GM18519 (cell line): ENCODE results near the gene ASPHD1.
"Not testable (repeated sequence)": the region's sequence is repeated elsewhere in the genome, so short reads cannot be mapped to it uniquely, and the experiment has no call there.

Experiments
- ATAC-seq: cut with Tn5 transposase; IDR thresholded peaks from one replicate; pipeline ENCODE4 v1.9.1; 2021; ENCODE audit warnings: mild to moderate bottlenecking, moderate library complexity; ENCODE audit not compliant: unreplicated experiment, low FRiP score

ASPHD1 gene, protein sequence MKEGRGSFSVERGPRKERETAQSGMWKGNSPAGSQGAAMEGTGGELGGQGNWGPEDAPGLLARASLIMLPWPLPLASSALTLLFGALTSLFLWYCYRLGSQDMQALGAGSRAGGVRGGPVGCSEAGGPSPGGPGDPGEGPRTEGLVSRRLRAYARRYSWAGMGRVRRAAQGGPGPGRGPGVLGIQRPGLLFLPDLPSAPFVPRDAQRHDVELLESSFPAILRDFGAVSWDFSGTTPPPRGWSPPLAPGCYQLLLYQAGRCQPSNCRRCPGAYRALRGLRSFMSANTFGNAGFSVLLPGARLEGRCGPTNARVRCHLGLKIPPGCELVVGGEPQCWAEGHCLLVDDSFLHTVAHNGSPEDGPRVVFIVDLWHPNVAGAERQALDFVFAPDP

GRCh38 chr16:29900102-29900887 is at the start of gene ASPHD1:
ASPHD1 (plus strand) TSS chr16:29900488; CDS start chr16:29900972, 484 bp downstream.
- ATAC-seq = no peak

DNA sequence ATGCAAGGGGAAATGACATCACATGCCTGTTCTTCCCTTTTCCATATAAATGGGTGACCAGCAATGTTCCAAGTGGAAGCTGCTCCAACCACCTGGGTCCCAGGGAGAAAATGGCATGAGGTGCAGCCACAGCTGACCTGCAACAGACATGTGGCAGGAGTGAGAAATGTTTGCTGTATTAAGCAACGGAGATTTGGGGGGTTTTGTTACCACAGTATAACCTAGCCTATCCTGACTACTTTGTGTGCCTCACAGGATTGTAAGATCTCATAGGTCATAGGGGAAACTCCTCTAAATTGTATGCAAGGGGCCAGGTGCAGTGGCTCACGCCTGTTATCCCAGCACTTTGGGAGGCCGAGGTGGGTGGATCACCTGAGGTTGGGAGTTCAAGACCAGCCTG is 49.3 kb upstream of the ASPHD1 start:
- ATAC-seq = no peak

- ATAC-seq = no peak
These were observed 47.6 kb upstream of the ASPHD1 start for GRCh38 chr16:29852654-29853053.

- ATAC-seq = no peak
These were observed 45.7 kb upstream of the ASPHD1 start for GRCh38 chr16:29854520-29855100.

DNA sequence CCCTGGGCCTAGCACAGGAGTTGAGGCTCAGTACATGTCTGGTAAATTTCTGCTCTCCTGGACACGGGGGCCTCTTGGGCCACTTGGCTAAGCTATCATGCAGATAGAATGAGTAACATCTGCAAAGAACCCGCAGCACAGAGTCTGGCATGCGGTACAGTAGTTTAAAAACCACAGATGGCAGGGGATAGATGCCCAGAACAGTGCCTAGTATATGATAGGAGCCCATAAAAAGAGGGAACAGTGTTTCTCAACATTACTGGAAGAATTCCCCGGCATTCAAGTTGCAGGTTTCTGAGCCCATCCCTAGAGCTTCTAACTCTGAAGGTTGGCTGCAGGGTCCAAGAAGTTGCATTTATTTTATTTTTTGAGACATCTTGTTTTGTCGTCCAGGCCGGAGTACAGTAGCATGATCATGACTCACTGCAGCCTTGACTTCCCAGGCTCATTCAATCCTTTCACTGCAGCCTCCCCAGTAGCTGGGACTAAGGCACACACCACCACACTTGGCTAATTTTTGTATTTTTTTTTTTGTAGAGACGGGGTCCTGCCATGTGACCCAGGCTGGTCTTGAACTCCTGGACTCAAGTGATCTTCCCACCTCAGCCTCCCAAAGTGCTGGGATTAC is 43.0 kb upstream of the ASPHD1 start:
- ATAC-seq = no peak

GRCh38 chr16:29858149-29858849 is 42.0 kb upstream of the ASPHD1 start:
- no peak for ATAC-seq

DNA sequence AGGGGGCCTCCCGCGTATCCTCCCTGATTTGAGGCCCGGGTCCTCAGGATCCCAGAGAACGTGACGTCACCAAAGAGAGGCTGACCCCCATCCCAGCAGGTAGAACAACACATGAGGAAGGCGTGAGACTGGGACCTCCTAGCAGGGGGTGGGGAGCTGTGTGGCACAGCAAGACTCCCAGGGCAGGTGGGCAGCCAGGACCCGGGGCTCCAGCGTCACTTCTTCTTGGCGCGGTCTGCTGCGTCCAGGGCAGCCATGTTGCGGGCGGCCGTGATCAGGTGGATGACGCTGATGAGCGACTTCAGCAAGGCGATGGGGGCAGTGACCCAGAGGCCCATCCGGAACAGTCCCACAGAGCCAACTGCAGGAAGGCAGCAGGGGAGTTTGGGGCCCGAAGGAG is 41.3 kb upstream of the ASPHD1 start:
- ATAC-seq = no peak

DNA sequence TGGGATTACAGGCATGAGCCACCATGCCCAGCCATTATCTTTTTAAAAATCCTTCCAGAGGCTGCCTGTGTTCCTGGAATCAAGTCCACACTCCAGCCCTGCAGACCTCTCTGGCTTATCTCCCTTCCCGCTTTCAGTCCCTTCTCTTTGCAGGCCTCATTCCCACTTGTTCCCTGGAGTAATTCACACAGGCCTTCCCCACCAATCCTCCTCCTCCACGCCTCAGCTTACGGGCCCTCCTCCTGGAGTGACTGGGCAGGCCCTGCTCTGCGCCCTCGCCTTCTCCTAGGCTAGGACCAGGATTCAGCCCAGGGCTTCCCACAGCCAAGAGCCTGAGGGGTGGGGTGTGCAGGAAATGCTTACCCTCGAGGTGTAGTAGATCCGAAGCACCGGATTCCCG is 40.1 kb upstream of the ASPHD1 start:
- ATAC-seq = no peak

GRCh38 chr16:29862383-29862883 is 37.9 kb upstream of the ASPHD1 start:
- no peak for ATAC-seq

- peak; percentile 79 for ATAC-seq
These were observed 37.2 kb upstream of the ASPHD1 start, which contains the start of gene CDIPT for GRCh38 chr16:29862884-29863668. CDIPT (minus strand) TSS chr16:29863226; CDS start chr16:29862857, 369 bp downstream.

GRCh38 chr16:29863669-29863984 is 36.7 kb upstream of the ASPHD1 start:
- no peak for ATAC-seq

GRCh38 chr16:29864205-29864604 is 36.1 kb upstream of the ASPHD1 start:
- no peak for ATAC-seq

DNA sequence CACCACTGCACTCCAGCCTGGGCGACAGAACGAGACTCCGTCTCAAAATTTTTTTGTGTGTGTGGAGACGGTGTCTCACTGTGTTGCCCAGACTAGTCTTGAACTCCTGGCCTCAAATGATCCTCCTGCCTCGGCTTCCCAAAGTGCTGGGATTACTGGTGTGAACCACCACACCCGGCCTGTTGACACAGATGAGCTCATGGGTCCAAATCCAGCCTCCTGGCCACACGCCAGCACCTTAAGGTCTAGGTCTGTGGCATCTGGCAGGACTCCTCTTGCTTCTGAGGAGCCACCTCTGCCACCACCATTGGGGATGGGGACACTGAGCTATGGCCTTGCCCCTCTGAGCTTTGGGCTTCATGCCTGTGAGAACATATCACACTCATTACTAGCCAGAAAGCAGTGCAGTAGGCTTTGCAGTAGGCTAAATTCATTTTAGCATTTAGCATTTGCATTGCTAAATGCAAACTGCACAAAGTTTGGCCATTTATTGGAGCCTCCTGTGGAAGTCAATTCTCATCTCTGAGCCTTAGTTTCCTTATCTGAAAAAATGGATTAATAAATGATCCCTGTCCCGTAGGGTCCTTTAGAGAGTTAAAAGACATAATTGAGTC is 31.8 kb upstream of the ASPHD1 start:
- ATAC-seq = no peak

- not testable (repeated sequence) for ATAC-seq
These were observed 31.2 kb upstream of the ASPHD1 start for GRCh38 chr16:29869067-29869466.

DNA sequence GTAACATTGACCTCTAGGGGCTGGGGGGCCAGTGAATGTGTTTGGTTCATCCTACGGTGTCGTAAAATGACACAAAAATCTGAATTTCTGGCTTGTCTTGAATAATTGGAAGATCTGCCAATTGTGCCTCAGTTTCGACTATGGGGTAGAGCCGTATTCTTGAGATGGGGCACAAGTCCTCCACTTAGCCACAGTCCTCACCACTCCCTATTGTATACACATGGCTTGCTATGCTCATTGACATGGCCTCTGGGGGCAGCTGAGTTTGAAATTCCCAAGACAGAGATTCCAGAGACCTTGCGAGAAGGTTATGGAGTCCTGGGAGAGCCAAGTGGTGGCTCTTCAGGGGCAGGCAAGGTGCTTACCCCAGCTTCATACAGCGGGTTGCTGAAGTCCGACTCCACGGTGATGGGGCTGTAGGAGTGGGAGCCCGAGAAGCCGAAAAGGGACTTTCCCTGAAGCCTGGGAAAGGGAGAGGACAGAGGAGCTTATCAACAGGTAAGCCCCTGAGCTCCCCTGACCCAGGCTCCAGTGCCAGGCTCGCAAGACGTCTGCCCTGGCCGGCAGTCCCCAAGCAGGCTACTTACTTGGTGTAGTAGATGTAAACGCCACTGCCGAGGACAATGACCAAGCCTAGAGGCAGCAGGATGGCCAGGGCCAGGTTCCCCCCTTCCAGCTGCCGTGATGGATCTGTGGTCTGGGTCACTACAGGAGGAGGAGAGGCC is 28.3 kb upstream of the ASPHD1 start:
- no peak for ATAC-seq

DNA sequence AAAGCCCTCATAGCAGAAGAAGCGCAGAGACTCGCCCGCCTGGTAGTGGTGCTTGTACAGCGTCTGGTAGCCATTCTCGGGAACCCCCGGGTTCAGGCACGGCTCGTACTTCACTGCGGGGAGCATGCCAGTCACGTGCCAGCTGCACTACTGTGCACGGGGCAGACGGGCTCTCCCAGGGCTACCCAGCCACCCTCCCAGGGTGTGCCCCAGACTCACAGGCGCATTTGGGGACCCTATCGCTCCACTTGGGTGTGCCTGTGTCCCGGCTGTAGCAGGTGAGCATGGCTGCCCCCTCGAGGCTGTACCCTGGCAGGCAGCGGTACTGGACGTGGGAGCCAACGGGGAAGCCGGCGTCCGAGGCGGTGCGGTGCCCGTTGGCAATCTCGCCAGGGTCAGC is 27.0 kb upstream of the ASPHD1 start:
- no peak for ATAC-seq

DNA sequence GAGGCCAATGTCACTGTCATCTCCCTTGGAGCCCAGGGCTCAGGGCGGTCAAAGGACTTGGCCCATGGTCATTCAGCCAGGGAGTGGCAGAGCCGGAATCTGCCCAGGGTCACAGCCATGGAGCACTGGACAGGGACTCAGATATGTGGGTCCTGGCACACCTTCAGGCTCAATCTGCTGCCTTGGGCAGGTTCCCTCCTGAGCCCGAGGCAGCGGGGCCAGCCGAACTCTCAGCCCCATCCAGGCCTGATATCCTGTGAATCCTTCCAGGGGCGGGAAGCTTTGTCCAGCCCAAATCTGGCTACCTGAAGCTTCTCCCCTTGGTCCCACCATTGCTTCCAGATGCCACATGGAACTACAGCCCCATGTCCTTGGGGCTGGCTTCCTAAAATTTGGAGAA is 25.1 kb upstream of the ASPHD1 start:
- no peak for ATAC-seq

DNA sequence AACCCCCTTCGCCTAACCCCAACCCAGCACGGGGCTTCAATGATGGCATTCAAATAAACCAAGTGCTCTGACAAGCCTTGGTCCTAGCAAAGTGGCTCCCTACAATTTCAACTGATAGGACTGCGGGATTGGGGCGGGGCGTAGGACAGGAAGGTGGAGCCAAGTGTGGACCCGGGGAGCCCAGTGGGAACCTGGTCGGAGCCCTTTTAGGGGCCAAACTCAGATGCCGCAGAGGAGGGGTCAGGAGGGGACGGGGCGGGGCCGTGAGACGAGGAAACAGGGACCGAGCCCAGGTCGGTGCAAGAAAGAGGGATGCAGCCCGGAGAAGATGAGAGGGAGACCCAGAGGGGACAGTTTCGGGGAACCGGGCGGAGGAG is 24.1 kb upstream of the ASPHD1 start:
- no peak for ATAC-seq
